Mesothelial cell of epicardium (in vitro differentiated cells): ENCODE data around the gene TMPRSS13. TPM values are rescaled to one million over a fixed set of nuclear protein-coding genes. Genes with fewer than 3 reads are reported as not detected.

Experiments used
- DNase-seq, 2 experiments: peaks; one replicate each; pipeline ENCODE4 v3.0.0; 2021; ENCODE audit warnings: low spot score in 2 of 2; ENCODE audit not compliant: unreplicated experiment in 2 of 2
- H3K27ac Mint-ChIP-seq: 2 replicates; pipeline ENCODE4 v1.8.0; 2021; ENCODE audit warnings: mixed read lengths
- H3K27me3 Mint-ChIP-seq: 2 replicates; pipeline ENCODE4 v1.8.0; 2021; ENCODE audit warnings: low read depth, mixed read lengths
- H3K36me3 Mint-ChIP-seq: 2 replicates; pipeline ENCODE4 v1.8.0; 2021; ENCODE audit warnings: mixed read lengths
- H3K4me1 Mint-ChIP-seq: 2 replicates; pipeline ENCODE4 v1.8.0; 2021; ENCODE audit warnings: mixed read lengths
- H3K4me3 Mint-ChIP-seq: 2 replicates; pipeline ENCODE4 v1.8.0; 2021; ENCODE audit warnings: mild to moderate bottlenecking, moderate library complexity, mixed read lengths
- H3K9me3 Mint-ChIP-seq: 2 replicates; pipeline ENCODE4 v1.8.0; 2021; ENCODE audit warnings: mixed read lengths
- CTCF ChIP-seq: fragments of 200-600 bp; sonication (generic); IDR thresholded peaks from one replicate; pipeline ENCODE4 v1.5.0; 2021; ENCODE audit warnings: antibody characterized with exemption; ENCODE audit not compliant: unreplicated experiment
- total RNA-seq: library from RNA; stranded (reverse); gene quantifications from 3 replicates; pipeline ENCODE4 v1.2.1, GENCODE V29; 2021

The TMPRSS13 gene
- total RNA-seq, 1 donor from 2014 or later, result 10.4 TPM

- TF ChIP-seq CTCF, result no peak
- Mint-ChIP-seq H3K27me3 (no peaks in the 10 kb centered on the region), H3K9me3 (no peaks in the 10 kb centered on the region), H3K27ac (no peak overlapping the region), H3K4me1 (peaks cover 6% of the 10 kb centered on the region), H3K36me3 (no peaks in the 10 kb centered on the region), H3K4me3 (no peak overlapping the region)
- DNase-seq, result no peak
Observed at GRCh38 chr11:117921456-117921855, 7.7 kb downstream of the TMPRSS13 start.

GRCh38 chr11:117919781-117920221 is 9.4 kb downstream of the TMPRSS13 start:
- DNase-seq, result no peak
- H3K4me3 Mint-ChIP-seq, result no peak overlapping the region
- TF ChIP-seq CTCF, result no peak
- H3K27ac Mint-ChIP-seq, result no peak overlapping the region
- no peaks in the 10 kb centered on the region for H3K27me3 Mint-ChIP-seq
- no peaks in the 10 kb centered on the region for H3K36me3 Mint-ChIP-seq
- H3K9me3 Mint-ChIP-seq, result no peaks in the 10 kb centered on the region
- peaks cover 13% of the 10 kb centered on the region for H3K4me1 Mint-ChIP-seq

GRCh38 chr11:117919341-117919740 is 9.9 kb downstream of the TMPRSS13 start:
- Mint-ChIP-seq H3K9me3 (no peaks in the 10 kb centered on the region), H3K4me1 (peaks cover 18% of the 10 kb centered on the region), H3K4me3 (no peak overlapping the region), H3K36me3 (no peaks in the 10 kb centered on the region), H3K27me3 (no peaks in the 10 kb centered on the region), H3K27ac (no peak overlapping the region)
- DNase-seq, result no peak
- no peak for TF ChIP-seq CTCF

- Mint-ChIP-seq H3K27me3 (peaks cover 1% of the 10 kb centered on the region), H3K36me3 (no peaks in the 10 kb centered on the region), H3K4me1 (peaks cover 22% of the 10 kb centered on the region), H3K27ac (no peak overlapping the region), H3K4me3 (no peak overlapping the region), H3K9me3 (no peaks in the 10 kb centered on the region)
- no peak for TF ChIP-seq CTCF
- no peak for DNase-seq
Observed at GRCh38 chr11:117918366-117919255, 10.6 kb downstream of the TMPRSS13 start.

- no peak for DNase-seq
- H3K27ac Mint-ChIP-seq, result no peak overlapping the region
- H3K4me1 Mint-ChIP-seq, result peaks cover 22% of the 10 kb centered on the region
- peaks cover 1% of the 10 kb centered on the region for H3K27me3 Mint-ChIP-seq
- no peak for TF ChIP-seq CTCF
- no peaks in the 10 kb centered on the region for H3K9me3 Mint-ChIP-seq
- H3K4me3 Mint-ChIP-seq, result no peak overlapping the region
- H3K36me3 Mint-ChIP-seq, result no peaks in the 10 kb centered on the region
Observed at GRCh38 chr11:117917591-117918151, 11.5 kb downstream of the TMPRSS13 start.
